IMR-90 (cell line): ENCODE results near the gene MPP1.

Experiments
- CEBPB ChIP-seq: IDR thresholded peaks from 2 replicates; pipeline ENCODE4 v1.6.1; 2012; ENCODE audit warnings: low read depth, low read length, improper control_type of control experiment
- CTCF ChIP-seq: conservative IDR thresholded peaks from 2 replicates; pipeline ENCODE4 v1.5.1; 2012; ENCODE audit warnings: mild to moderate bottlenecking, low read depth, low read length, improper control_type of control experiment
- MAFK ChIP-seq: IDR thresholded peaks from 2 replicates; pipeline ENCODE4 v1.6.1; 2012; ENCODE audit warnings: low read depth, low read length, improper control_type of control experiment
- MAZ ChIP-seq: IDR thresholded peaks from 2 replicates; pipeline ENCODE4 v1.6.1; 2012; ENCODE audit warnings: low read depth, mild to moderate bottlenecking, low read length, improper control_type of control experiment, moderate library complexity, borderline replicate concordance
- POLR2A ChIP-seq: IDR thresholded peaks from 2 replicates; pipeline ENCODE4 v1.6.1; 2012; ENCODE audit warnings: mild to moderate bottlenecking, low read depth, low read length
- RAD21 ChIP-seq: IDR thresholded peaks from 2 replicates; pipeline ENCODE4 v1.6.1; 2012; ENCODE audit warnings: low read length, improper control_type of control experiment
- RCOR1 ChIP-seq: IDR thresholded peaks from 2 replicates; pipeline ENCODE4 v1.6.1; 2012; ENCODE audit warnings: mild to moderate bottlenecking, low read length, improper control_type of control experiment; ENCODE audit not compliant: insufficient replicate concordance
- SMC3 ChIP-seq: fragments of 150-350 bp; IDR thresholded peaks from 2 replicates; pipeline ENCODE4 v1.6.1; 2016; ENCODE audit warnings: low read depth, mild to moderate bottlenecking, antibody characterized with exemption, low read length, moderate library complexity
- USF2 ChIP-seq: fragments of 150-350 bp; IDR thresholded peaks from 2 replicates; pipeline ENCODE4 v1.6.1; 2017; ENCODE audit warnings: mild to moderate bottlenecking, antibody characterized with exemption, low read length, low read depth
- TF ChIP-seq, protein P1 (sequence below): fragments of 150-350 bp; IDR thresholded peaks from 2 replicates; pipeline ENCODE4 v1.6.1; 2016; ENCODE audit warnings: low read depth, mild to moderate bottlenecking, low read length, moderate library complexity, borderline replicate concordance

DNA sequence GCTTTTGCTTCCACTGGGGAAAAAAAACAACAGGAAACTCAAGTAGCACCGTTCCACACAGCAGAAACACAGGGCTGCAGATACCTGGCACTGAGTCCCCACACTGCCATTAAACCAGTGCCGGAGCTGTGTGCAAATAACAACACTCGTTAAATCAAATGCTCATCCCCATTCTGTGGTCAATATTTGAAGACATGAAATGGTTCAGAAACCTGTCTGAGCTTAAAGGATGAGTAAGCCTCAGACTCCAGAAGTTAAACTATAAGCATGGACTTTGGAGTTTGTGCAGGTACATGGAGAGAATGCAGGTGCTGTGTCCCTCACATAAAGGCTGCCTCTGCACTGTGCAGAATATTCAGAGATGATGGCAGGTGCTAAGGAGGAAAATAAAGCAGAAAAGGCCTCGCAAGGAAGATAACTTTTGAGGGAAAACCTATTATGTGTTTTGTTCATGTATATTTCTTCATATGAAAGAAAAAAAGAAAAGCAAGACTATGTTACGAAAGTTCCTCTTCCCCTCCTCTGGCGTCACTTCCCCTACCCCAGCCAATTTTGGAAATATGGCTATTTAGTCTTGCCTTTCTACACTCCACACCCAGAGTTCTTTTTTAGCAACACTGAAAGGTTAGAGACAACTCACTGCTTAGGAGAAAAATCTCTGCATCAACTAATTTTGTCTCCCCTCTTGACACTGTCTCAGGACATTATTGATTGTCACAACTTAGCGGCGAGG is 4.6 kb downstream of the MPP1 start:
- TF ChIP-seq CTCF (no peak), MAZ (no peak), POLR2A (no peak), CEBPB (no peak), USF2 (no peak), SMC3 (no peak), MAFK (no peak), RAD21 (no peak), RCOR1 (no peak)
- TF ChIP-seq, protein P1, sequence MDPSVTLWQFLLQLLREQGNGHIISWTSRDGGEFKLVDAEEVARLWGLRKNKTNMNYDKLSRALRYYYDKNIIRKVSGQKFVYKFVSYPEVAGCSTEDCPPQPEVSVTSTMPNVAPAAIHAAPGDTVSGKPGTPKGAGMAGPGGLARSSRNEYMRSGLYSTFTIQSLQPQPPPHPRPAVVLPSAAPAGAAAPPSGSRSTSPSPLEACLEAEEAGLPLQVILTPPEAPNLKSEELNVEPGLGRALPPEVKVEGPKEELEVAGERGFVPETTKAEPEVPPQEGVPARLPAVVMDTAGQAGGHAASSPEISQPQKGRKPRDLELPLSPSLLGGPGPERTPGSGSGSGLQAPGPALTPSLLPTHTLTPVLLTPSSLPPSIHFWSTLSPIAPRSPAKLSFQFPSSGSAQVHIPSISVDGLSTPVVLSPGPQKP = no peak
